GM10248 (cell line): Measurements from ENCODE around the gene CYP2U1.
"Not testable (repeated sequence)": the region's sequence is repeated elsewhere in the genome, so short reads cannot be mapped to it uniquely, and the experiment has no call there.

Experiments
- CTCF ChIA-PET: fragments of 300-600 bp; sonication (Branson Sonifier 250); formaldehyde crosslinking; extraction: SDS; loops from one replicate; lab custom pipeline; 2021; ENCODE audit warnings: antibody characterized with exemption; lab: Yijun Ruan, JAX
- POLR2A ChIA-PET: fragments of 350-650 bp; sonication (Branson Sonifier 250); formaldehyde crosslinking; extraction: SDS; loops from one replicate; lab custom pipeline; 2020; ENCODE audit warnings: antibody characterized with exemption; lab: Yijun Ruan, JAX
- DNase-seq: peaks from one replicate; pipeline ENCODE4 v3.0.0; 2012; ENCODE audit errors: extremely low spot score
- CTCF ChIP-seq: IDR thresholded peaks from 2 replicates; pipeline ENCODE4 v1.5.1; 2012; ENCODE audit warnings: mild to moderate bottlenecking, low read depth; ENCODE audit errors: extremely low read depth, missing control alignments, control extremely low read depth

The CYP2U1 gene

GRCh38 chr4:107956011-107956410 is 24.7 kb downstream of the CYP2U1 start:
- ChIA-PET POLR2A (no interaction called here), CTCF (no interaction called here)
- DNase-seq = no peak
- no peak for TF ChIP-seq CTCF

GRCh38 chr4:107966903-107967302 is 35.6 kb downstream of the CYP2U1 start:
- ChIA-PET POLR2A (no interaction called here), CTCF (interaction anchor here (1.1 kb wide), 1 partner anchor 14 kb away, joined by 4 read pairs; no protein-coding TSS in a partner anchor)
- no peak for DNase-seq
- TF ChIP-seq CTCF = no peak

GRCh38 chr4:107967519-107967918 is 36.2 kb downstream of the CYP2U1 start:
- POLR2A ChIA-PET = not testable (repeated sequence)
- CTCF ChIA-PET = interaction anchor here (1.1 kb wide), 1 partner anchor 15 kb away, joined by 4 read pairs; no protein-coding TSS in a partner anchor

GRCh38 chr4:107967921-107968320 is 36.6 kb downstream of the CYP2U1 start:
- CTCF ChIA-PET = interaction anchor here (1.1 kb wide), 1 partner anchor 15 kb away, joined by 4 read pairs; no protein-coding TSS in a partner anchor
- DNase-seq, POLR2A ChIA-PET: not testable (repeated sequence)

More at GRCh38 chr4:107967519-107967918, 36.2 kb downstream of the CYP2U1 start:
- DNase-seq = not testable (repeated sequence)

- CTCF ChIA-PET = interaction anchor here (0.8 kb wide), 1 partner anchor 10 kb away, joined by 3 read pairs; no protein-coding TSS in a partner anchor
- DNase-seq = no peak
- no peak for TF ChIP-seq CTCF
- POLR2A ChIA-PET = no interaction called here
Measured at GRCh38 chr4:107970063-107970798, 38.9 kb downstream of the CYP2U1 start.

- no peak for TF ChIP-seq CTCF
- CTCF ChIA-PET = no interaction called here
- POLR2A ChIA-PET = no interaction called here
- no peak for DNase-seq
Measured at GRCh38 chr4:107972605-107973004, 41.3 kb downstream of the CYP2U1 start.

GRCh38 chr4:107974523-107974922 is 43.2 kb downstream of the CYP2U1 start:
- DNase-seq = no peak
- ChIA-PET CTCF (no interaction called here), POLR2A (no interaction called here)
- TF ChIP-seq CTCF = no peak

- no peak for DNase-seq
- no peak for TF ChIP-seq CTCF
- ChIA-PET CTCF (no interaction called here), POLR2A (no interaction called here)
Measured at GRCh38 chr4:107977482-107977881, 46.1 kb downstream of the CYP2U1 start.
